HFF-Myc (cell line): Measurements from ENCODE around the gene TF.

ENCODE experiments used
- DNase-seq: peaks from one replicate; pipeline ENCODE4 v3.0.0-alpha.2; 2011; ENCODE audit warnings: low read depth; ENCODE audit errors: extremely low read depth
- H3K4me3 ChIP-seq: replicated peaks from 2 replicates; pipeline ENCODE4 v1.5.1; 2011; ENCODE audit warnings: low read depth, mild to moderate bottlenecking, control low read depth, low read length
- TF ChIP-seq, protein P1 (sequence below): IDR thresholded peaks from 2 replicates; pipeline ENCODE4 v1.5.1; 2012; ENCODE audit warnings: mild to moderate bottlenecking, low read depth, low read length, control low read depth; ENCODE audit errors: missing control alignments

Gene TF

DNA sequence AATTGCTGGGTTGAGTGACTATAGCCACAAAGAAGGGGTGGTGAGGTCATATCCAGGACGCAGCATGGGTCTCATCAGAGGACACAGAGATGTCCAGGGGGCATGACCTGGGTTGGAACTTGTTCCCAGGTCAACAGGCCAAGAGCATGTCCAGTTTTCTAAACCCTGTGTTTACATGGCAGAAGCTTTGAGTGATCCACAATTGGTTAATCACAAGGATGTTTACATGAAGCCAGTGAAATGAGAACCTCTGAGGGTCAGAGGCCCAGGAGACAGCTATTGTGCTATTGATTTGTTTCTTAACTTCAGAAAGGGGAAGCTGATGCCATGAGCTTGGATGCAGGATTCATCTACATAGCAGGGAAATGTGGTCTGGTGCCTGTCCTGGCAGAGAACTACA is 42.3 kb upstream of the TF start:
- H3K4me3 ChIP-seq = no peak overlapping the region
- DNase-seq = no peak
- TF ChIP-seq, protein P1, sequence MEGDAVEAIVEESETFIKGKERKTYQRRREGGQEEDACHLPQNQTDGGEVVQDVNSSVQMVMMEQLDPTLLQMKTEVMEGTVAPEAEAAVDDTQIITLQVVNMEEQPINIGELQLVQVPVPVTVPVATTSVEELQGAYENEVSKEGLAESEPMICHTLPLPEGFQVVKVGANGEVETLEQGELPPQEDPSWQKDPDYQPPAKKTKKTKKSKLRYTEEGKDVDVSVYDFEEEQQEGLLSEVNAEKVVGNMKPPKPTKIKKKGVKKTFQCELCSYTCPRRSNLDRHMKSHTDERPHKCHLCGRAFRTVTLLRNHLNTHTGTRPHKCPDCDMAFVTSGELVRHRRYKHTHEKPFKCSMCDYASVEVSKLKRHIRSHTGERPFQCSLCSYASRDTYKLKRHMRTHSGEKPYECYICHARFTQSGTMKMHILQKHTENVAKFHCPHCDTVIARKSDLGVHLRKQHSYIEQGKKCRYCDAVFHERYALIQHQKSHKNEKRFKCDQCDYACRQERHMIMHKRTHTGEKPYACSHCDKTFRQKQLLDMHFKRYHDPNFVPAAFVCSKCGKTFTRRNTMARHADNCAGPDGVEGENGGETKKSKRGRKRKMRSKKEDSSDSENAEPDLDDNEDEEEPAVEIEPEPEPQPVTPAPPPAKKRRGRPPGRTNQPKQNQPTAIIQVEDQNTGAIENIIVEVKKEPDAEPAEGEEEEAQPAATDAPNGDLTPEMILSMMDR = no peak

DNA sequence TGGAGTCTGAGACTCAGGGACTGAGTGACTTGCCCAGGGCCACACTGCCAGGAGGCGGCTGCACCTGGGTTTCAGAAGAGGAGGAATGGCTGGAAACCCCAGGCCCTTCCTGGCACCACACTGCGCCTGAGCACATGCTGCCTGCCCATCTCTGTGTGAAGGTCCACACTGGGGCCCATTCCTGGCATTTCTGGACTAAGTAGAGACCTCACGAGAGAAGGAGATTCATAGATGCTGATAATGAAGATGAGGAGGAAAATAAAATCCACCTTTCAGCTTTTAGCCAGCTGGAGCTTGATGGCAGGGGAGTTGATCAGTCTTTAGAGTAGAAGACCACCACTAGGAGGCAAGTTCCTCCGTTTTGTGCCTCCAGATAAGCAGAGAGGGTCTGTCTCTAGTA is 40.2 kb upstream of the TF start:
- H3K4me3 ChIP-seq = no peak overlapping the region
- TF ChIP-seq, protein P1 = no peak
- no peak for DNase-seq

DNA sequence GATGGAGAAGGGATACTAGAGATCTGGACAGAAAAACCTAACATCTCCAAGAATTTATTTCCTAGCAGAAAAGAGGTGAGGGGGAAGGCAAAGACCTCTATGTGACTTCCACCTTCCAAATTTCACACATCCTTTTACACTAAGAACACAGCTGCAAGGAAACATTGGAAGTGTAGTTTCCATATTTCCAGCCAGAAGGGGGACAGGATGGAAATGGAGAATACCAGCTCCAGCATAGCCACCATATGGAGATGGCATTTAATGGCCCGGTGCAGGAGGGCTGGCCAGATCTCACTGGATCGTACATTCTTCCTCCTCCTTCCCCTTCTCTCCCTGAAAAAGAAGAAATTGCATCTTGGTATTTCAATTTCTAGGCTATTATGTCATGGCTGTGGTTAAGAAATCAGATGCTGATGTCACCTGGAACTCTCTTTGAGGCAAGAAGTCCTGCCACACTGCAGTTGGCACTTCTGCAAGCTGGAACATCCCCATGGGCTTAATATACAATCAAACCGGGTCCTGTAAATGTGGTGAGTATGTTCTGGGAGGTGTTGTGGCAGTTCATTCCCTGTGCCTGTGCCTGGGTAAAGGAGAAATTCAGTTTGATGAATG is 36.9 kb upstream of the TF start:
- TF ChIP-seq, protein P1 = no peak
- no peak overlapping the region for H3K4me3 ChIP-seq
- DNase-seq = no peak

DNA sequence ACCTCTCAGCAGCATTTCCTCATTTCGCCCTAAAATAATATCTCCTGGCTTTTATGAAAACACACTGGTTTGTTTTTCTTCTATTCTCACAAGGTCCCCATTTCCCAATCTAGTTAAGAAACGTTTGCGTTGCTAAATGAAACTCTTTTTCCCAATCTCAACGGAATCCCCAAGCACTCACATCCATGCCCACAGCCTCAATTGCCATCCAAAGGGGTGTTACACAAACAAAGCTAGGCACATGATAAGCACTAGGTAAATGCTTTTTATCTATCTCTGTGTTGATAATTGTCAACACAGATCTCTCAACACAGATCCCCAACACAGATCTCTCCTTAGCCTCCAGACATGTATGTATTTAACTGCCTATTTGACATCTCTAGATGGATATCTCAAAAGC is 35.2 kb upstream of the TF start:
- no peak overlapping the region for H3K4me3 ChIP-seq
- no peak for DNase-seq
- TF ChIP-seq, protein P1 = no peak

DNA sequence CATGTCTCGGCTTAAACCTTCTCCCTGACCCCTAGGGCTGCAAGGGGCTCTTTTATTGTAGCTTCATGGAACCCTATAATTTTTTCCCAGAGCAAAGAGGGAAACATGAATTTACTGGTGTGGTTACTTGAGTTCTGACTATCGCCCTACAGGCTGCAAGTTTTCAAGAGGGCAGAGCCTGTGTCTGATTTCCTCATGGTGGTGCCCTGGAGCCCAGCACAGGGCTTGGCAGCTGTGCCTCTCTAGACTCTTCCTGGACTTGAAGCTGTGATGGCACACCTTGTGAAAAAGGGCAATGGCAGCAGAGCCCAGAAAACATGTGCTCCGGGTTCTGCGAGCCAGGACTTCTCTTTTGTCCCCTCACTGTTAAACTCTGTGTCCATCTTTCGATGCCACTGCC is 34.2 kb upstream of the TF start:
- TF ChIP-seq, protein P1 = no peak
- H3K4me3 ChIP-seq = no peak overlapping the region
- DNase-seq = no peak

DNA sequence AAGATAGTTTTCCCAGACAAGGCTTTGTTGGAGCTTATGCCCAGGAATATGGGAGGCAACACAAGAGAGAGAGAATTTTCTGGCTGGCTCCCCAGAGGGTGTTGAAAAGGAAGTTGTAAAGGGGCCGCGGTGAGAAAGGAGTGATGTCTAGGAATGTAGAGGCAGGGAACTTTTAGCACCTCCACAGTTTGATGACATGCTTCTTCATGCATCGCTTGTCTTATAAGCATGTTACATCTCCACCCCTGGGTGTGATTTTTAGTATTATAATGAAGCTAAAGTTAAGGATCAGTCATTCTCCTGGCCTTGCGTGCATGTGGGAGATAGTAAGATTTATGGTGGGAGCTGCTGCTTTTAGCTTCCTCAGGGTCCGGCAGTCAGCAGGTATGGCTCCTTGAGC is 32.8 kb upstream of the TF start:
- DNase-seq = no peak
- TF ChIP-seq, protein P1 = no peak
- no peak overlapping the region for H3K4me3 ChIP-seq

DNA sequence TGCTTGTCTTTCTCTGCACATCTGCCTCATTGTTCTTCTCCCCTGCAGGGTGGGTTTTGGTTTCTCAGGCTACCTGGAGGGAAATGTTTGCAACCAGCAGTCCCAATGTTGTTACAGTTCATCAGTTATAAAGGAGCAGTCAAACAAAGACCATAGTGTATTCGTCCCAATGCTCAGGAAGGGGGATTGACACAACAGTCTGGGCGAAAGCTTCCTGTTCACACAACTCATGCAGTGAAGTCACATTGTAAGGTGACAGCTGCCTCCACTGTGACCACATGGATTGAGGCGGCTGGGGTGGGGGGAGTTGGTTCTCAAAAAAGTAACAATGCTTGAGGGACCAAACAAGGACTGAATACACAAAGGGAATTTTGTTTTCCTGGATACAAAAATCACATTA is 28.8 kb upstream of the TF start:
- TF ChIP-seq, protein P1 = no peak
- H3K4me3 ChIP-seq = no peak overlapping the region
- DNase-seq = no peak
